T-helper 1 cell treated with Interleukin-12 subunit alpha and Interleukin-12 subunit beta and Interleukin-4 antibody, amounts not matched to agents 30 ng/mL and 1 ng/mL, for 36 hours (primary cell): Measurements from ENCODE around the gene KLHL15. TPM values are rescaled to one million over a fixed set of nuclear protein-coding genes. Genes with fewer than 3 reads are reported as not detected.

Source experiments
- intact Hi-C: fragments of 100-400 bp; cut with micrococcal nuclease; formaldehyde crosslinking; loops from one replicate; pipeline ENCODE4 v1.15.1; 2024
- total RNA-seq: library from RNA; stranded (reverse); gene quantifications from 2 replicates; pipeline ENCODE4 v1.2.3, GENCODE V29; 2022

KLHL15 gene
- total RNA-seq, 1 donor from 2014 or later, result 9.5 TPM

DNA sequence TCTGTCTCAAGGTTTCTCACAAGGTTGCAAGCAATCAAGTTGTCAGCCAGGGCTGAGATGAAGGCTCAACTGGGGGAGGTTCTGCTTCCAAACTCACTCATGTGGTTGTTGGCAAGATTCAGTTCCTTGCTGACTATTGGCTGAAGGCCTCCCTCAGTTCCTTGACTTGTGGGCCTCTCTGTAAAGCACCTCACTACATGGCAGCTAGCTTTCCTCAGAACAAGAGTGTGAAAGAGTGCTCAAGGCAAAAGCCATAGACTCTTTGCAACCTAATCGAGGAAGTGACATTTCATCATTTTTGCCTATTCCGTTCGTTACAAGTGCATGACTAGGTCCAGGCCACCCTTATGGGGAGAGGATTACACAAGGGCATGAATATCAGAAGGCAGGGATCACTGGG lies 67.2 kb downstream of the KLHL15 start:
- intact Hi-C loops, result no loop called here

DNA sequence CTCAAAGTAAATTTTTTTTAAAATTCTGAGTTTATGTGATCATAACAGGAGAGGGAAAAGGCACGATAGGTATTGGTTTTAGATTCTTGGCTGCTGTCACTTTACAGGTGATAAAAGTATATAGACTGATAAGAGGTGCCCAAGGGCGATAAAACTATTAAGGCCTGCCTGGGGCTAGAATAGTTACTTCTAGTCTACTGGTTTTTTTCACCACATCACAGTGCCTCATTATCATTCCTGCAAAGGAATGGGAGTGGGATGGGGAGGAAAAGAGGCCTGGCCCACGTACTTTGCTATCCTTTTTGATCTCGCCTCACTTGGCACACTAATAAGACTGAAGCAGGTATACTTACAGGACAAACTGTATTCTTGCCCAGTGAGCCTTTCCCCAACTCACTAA lies 72.6 kb downstream of the KLHL15 start:
- intact Hi-C loops, result loop anchor here (5.0 kb wide), 2 partner anchors 33 to 523 kb away; no protein-coding TSS in a partner anchor

DNA sequence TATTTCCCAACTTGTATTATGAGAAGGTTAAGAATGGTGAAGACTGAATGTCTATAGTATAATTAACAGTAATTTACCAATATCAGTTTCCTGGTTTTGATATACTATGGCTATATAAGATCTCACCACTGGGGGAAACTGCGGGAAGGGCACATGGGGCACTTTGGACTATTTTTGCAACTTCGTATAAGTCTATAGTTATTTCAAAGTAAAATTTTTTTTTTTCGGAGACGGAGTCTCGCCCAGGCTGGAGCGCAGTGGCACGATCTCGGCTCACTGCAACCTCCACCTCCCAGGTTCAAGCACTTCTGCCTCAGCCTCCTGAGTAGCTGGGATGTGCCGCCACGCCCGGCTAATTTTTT lies 73.1 kb downstream of the KLHL15 start:
- intact Hi-C loops, result loop anchor here (1.0 to 5.0 kb wide), 10 partner anchors 23 to 523 kb away; partner anchors contain the start of genes ACOT9, CXorf58, EIF2S3 and PRDX4

DNA sequence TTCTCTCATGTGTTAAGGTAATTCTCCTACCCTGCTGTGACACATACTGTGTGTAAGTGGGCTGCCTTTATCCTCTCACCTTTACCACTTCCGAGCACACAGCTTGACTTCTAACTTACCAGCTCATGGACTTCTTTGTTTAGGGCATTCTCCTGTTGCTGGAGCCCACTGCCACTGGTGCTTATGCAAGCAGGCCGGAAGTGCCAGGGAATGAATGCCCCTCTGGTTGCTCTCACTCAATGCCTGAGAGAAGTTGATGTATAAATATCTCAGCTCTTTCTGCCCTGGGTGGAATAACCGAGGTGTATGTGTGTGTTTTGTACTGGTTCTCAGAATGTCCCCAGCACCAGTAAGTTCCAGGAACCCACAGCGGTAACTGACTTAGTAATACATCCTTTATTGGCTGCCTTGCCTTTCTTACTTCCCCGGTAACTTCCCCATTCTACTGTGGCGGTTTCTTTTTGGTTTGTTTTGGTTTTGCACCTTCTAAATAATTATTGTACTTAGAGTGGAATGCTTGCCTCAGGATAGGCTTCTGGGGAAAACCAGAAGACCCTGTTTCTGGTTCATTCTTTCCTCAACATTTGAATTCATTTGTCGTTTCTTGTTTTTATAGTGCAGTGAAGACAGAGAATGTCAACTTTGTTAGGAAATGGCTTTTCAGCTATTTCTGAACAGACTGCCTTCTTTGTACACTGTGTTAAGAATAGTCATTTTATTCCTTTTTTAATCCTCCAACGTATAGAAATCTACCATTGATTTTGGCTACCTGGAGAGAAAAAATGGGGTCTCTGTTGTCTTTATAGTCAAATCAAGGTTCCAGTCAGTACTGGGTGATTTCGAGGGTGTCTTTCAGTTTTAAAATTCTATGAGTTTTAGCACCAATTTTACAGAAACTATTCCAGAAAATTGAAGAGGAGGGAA lies 73.7 kb downstream of the KLHL15 start:
- intact Hi-C loops, result loop anchor here (1.0 to 5.0 kb wide), 10 partner anchors 22 to 524 kb away; partner anchors contain the start of genes ACOT9, CXorf58, EIF2S3 and PRDX4

DNA sequence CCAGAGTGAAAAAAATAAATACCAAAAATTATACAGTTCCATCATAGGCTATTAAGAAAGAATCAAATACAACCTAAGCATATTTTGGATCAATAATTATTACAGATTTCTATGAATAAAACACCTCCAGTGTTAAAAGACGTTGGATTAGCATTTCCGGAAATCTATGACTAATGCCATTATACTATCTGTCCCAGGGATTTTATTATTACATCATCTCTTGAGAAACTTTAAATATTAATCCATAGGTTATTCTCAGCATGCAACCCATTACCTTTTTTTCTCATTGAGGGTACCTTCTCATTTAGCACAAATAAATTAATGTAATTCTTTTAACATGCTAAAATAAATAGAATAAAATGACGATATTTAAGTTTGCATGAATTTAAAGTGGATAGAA lies 74.6 kb downstream of the KLHL15 start:
- intact Hi-C loops, result loop anchor here (2.0 to 5.0 kb wide), 3 partner anchors 35 to 525 kb away; partner anchors contain the start of gene PRDX4

DNA sequence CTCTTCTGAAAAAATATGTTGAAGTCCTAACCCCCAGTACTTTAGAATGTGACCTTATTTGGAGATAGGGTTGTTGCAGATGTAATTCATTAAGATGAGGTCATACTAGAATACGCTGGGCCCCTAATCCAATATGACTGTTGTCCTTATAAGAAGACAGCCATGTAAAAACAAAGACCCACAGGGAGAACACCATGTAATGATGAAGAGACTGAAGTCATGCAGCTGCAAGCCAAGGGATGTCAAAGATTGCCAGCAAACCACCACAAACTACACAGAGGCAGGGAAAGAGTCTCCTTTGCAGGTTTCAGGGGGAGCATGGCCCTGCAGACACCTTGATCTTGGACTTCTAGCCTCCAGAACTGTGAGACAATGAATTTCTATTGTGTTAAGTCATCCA lies 81.8 kb downstream of the KLHL15 start:
- intact Hi-C loops, result no loop called here

DNA sequence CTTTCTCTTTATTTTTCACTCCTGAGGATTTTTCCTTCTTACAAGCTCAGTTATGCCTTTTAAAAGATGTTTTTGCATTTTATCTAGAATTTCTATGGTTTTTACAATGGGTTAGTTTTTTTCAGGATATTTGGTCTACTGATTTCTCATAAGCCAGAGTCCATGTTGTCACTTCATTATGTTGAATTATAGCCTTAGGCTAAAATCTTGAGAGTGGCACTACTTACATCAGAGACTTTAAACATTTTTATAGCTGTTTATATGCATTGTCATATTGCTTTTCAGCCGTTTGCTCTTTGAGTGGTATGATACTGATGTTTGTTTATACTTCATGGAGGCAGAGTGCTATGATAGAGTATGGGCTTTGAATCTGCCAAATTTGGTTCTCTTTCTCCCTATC lies 82.8 kb downstream of the KLHL15 start:
- intact Hi-C loops, result no loop called here

DNA sequence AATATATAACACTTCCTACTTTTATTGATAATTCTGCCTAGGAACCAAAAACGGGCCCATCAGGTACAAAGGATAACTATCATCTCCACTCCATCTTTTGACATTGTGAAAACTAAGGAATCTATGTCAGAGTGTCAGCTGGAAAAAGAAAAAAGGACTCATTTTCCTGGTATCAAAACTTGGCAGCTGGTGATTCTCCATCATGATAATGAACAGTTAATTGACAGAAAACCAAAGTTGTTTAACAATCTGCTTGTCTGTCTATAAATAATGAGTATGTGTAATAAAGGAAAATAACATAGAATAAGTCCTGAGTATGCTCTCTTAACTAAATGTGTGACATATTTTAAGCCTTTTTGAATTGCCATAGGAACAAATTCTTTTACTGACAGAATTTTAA lies 87.8 kb downstream of the KLHL15 start:
- intact Hi-C loops, result no loop called here

DNA sequence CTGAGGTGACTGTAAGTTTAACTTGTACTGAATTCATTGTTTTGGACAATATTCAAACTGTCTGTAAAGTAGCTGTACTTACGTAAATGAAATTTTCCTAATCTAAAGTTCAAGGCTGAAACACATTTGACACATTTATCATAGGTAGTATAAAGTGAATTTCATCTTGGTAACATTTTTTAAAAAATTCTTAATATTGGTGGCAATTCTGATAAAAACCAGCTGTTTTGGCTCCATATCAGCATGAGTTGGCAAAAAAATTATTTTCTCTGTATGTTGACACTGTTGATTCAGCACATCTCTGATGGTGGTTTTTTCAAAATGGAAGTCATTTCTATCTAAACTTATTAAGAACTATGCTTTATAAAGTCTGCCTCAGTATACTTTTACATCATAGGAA lies 88.3 kb downstream of the KLHL15 start:
- intact Hi-C loops, result no loop called here

DNA sequence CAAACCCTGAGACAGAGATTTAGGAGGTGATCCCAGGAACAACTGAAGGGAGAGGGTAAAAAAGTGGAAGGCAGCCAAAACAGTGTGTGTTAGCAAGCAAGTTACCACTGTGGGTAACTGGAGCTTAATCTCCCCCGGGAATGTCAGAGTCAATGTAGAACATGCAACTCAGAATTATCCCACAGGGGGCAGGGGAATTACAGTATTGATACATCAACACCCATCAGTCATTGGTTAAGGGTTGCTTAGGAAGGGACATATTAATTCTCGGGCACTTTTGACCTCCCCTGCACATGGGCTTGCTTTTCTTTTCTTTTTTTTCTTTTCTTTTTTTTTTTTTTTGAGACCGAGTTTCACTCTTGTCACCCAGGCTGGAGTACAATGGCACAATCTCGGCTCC lies 89.9 kb downstream of the KLHL15 start:
- intact Hi-C loops, result no loop called here

DNA sequence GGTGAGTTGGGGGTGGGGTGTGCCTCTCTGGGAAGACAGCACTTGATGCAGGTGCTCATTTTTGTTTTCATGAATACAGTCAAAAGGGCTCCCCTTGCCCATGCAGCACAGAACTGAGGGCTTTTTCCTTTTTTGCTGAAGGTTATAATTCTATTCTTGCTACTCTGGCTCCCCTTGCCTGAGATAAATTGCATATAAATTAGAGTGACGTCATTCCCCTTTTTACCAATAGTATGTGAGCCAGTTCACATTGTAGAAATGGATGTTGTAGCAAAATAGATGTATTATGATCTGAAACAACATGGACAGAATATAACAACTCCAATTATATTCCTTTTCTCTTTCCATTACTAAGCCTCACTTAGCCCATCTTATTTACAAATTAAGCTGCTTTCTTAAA lies 90.8 kb downstream of the KLHL15 start:
- intact Hi-C loops, result no loop called here

DNA sequence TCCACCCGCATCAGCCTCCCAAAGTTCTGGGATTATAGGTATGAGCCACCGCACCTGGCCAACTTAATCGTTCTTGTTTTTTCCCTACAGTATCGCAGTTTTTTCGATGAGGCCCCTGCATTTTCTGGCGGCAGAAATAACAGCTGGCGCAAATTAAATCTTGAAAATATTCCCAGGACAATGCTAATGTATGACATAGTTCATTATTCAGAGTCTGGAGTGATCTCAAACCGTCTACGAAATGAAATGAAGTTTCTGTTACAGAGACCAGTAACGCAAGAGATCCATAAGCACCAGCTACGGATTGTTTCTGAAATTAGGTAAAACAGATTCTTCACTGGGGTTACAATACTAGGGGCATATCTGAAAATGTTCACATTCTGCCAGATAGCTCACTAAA lies 91.9 kb downstream of the KLHL15 start:
- intact Hi-C loops, result no loop called here

Other genes with a start within 250 kb of the KLHL15 start
- gene SAT1, start 244.0 kb downstream of the KLHL15 start, total RNA-seq, result 83.4 and 88.6 TPM in 2 replicates
- 19.2 and 19.8 TPM in 2 replicates for gene APOO, start 119.2 kb downstream of the KLHL15 start, total RNA-seq
- gene CXorf58, start 119.2 kb downstream of the KLHL15 start, total RNA-seq, result not detected in 2 replicates
- gene EIF2S3, start 27.8 kb upstream of the KLHL15 start, total RNA-seq, result 180 and 183 TPM in 2 replicates
- 55.2 and 57.7 TPM in 2 replicates for gene ZFX, start 122.5 kb upstream of the KLHL15 start, total RNA-seq